ENCODE results near the gene GRID2IP. TPM values are rescaled to one million over a fixed set of nuclear protein-coding genes. Genes with fewer than 3 reads are reported as not detected.

Gene GRID2IP
- total and polyA plus RNA-seq, 2 of the 8 experiments (the other 6 are each of a cell fraction or from before 2014, with no cell fraction given), result 0.80 to 1.3 TPM

- H4K5ac ChIP-seq (ENCODE audit: insufficient read length, low read depth, low read length), result no peak overlapping the region
- no peaks in the 10 kb centered on the region for H3K36me3 ChIP-seq (ENCODE audit: control insufficient read depth in 2 of 4, insufficient read depth in 4 of 4, low read length in 3 of 4)
- DNase-seq (ENCODE audit: low read depth in 1 of 2, low spot score in 2 of 2), result no peak
- H3K4ac ChIP-seq (replicated peaks; ENCODE audit: insufficient read length, low read depth, low read length), result no peak overlapping the region
- no peak overlapping the region for H3K18ac ChIP-seq (ENCODE audit: extremely low read depth, low read length)
- H2BK120ac ChIP-seq (replicated peaks; ENCODE audit: low read depth, low read length), result no peak overlapping the region
- H3K23ac ChIP-seq (ENCODE audit: insufficient read length), result no peak overlapping the region
- no peak overlapping the region for H2BK5ac ChIP-seq (ENCODE audit: low read depth, low read length)
- H3K79me2 ChIP-seq (ENCODE audit: control insufficient read depth in 1 of 2, insufficient read depth in 2 of 2, low read length in 2 of 2), result no peaks in the 10 kb centered on the region
- peaks cover 0 to 6% (median 2%) of the 10 kb centered on the region in 4 experiments; a peak in 6 of 7 replicates for H3K4me1 ChIP-seq (replicated peaks in 1 of 4; ENCODE audit: control insufficient read depth in 3 of 4, insufficient read depth in 4 of 4, low read length in 3 of 4)
- H3K4me3 ChIP-seq (ENCODE audit: extremely low read depth in 1 of 4, insufficient read depth in 2 of 4, low read depth in 3 of 4, low read length in 4 of 4), result no peak overlapping the region
- ChIA-PET POLR2A (ENCODE audit: partially characterized antibody) (no interaction called here), CTCF (ENCODE audit: partially characterized antibody) (interaction anchor here (0.7 to 1.4 kb wide), 4 partner anchors 8 to 72 kb away, joined by 3 to 4 read pairs (median 3); no protein-coding TSS in a partner anchor)
- no peaks in the 10 kb centered on the region for H4K20me1 ChIP-seq (replicated peaks in 1 of 2; ENCODE audit: control insufficient read depth in 1 of 2, insufficient read depth in 2 of 2, low read length in 2 of 2)
- no peak overlapping the region for H2BK20ac ChIP-seq (ENCODE audit: low read length)
- H4K8ac ChIP-seq (ENCODE audit: extremely low read depth, insufficient read depth, low read length), result no peak overlapping the region
- FAIRE-seq, result no peak
- peaks cover 8% of the 10 kb centered on the region; the same call in 1 of the 2 replicates for H3K23me2 ChIP-seq (ENCODE audit: low read depth, low read length)
- no peak overlapping the region for H3K4me2 ChIP-seq (ENCODE audit: insufficient read depth in 1 of 2, low read depth in 2 of 2, low read length in 2 of 2)
- H2BK12ac ChIP-seq (ENCODE audit: low read depth, low read length), result no peak overlapping the region
- no peak overlapping the region for H2AK5ac ChIP-seq (ENCODE audit: low read depth, low read length)
- no peak overlapping the region for H2BK15ac ChIP-seq (ENCODE audit: low read length)
- H3K14ac ChIP-seq (ENCODE audit: insufficient read length), result no peak overlapping the region
- no peak overlapping the region for H3K27ac ChIP-seq (ENCODE audit: low read depth, low read length)
- WGBS, 2 experiments (ENCODE audit: extremely low coverage in 1 of 2, insufficient coverage in 1 of 2, insufficient read length in 1 of 2, insufficient replicate concordance in 2 of 2, low coverage in 1 of 2, low lambda C conversion rate in 2 of 2, missing lambda C conversion rate in 1 of 2), result 97% methylated on average over 8 of the region's 16 CpGs; no CpG with 5 or more reads in 1 of the 2 experiments
- no peaks in the 10 kb centered on the region for H3K79me1 ChIP-seq (ENCODE audit: low read depth, low read length)
- H3K27me3 ChIP-seq (replicated peaks in 1 of 4; ENCODE audit: control insufficient read depth in 3 of 4, extremely low read depth in 1 of 4, insufficient read depth in 3 of 4, low read length in 3 of 4), result peaks cover 0 to under 1% (median 0%) of the 10 kb centered on the region in 4 experiments; a peak in 3 of 7 replicates
- H2AFZ ChIP-seq (ENCODE audit: low read length), result no peak overlapping the region
- no peak overlapping the region for H3K9ac ChIP-seq (replicated peaks in 1 of 4; ENCODE audit: extremely low read depth in 1 of 4, low read depth in 3 of 4, low read length in 3 of 4)
- no peaks in the 10 kb centered on the region for H3K9me3 ChIP-seq (ENCODE audit: insufficient read depth in 2 of 2, low read depth in 1 of 2, low read length in 1 of 2)
- no peak overlapping the region for H3K56ac ChIP-seq (replicated peaks; ENCODE audit: insufficient read length, low read depth, low read length)
- H4K91ac ChIP-seq (replicated peaks; ENCODE audit: insufficient read length, low read length), result no peak overlapping the region
- TF ChIP-seq KDM4A (IDR thresholded peaks at IDR 0.05; ENCODE audit: low read depth, low read length, severe bottlenecking), result no peak
- TF ChIP-seq TEAD4 (IDR thresholded peaks at IDR 0.05; ENCODE audit: low read depth, low read length), result no peak
- no peak for TF ChIP-seq EZH2 (IDR thresholded peaks at IDR 0.05; ENCODE audit: low read depth, low read length, severe bottlenecking)
- no peak for TF ChIP-seq EGR1 (IDR thresholded peaks at IDR 0.05; ENCODE audit: borderline replicate concordance, low read depth, low read length)
- TF ChIP-seq MAFK (IDR thresholded peaks at IDR 0.05; ENCODE audit: low read depth, low read length), result no peak
- TF ChIP-seq ZNF274 (IDR thresholded peaks at IDR 0.05; ENCODE audit: borderline replicate concordance, extremely low read depth, low read length), result no peak
These were observed 43.4 kb downstream of the GRID2IP start for GRCh38 chr7:6507906-6508305.
